HG02981 (cell line): ENCODE data around the gene RNF212B.
"Not testable (repeated sequence)": the region's sequence is repeated elsewhere in the genome, so short reads cannot be mapped to it uniquely, and the experiment has no call there.

Experiments
- ATAC-seq: cut with Tn5 transposase; IDR thresholded peaks from one replicate; pipeline ENCODE4 v1.9.1; 2021; ENCODE audit warnings: mild to moderate bottlenecking, moderate library complexity; ENCODE audit not compliant: unreplicated experiment

Gene RNF212B

GRCh38 chr14:23242076-23242475 lies 4.3 kb downstream of the RNF212B start:
- ATAC-seq, result no peak

DNA sequence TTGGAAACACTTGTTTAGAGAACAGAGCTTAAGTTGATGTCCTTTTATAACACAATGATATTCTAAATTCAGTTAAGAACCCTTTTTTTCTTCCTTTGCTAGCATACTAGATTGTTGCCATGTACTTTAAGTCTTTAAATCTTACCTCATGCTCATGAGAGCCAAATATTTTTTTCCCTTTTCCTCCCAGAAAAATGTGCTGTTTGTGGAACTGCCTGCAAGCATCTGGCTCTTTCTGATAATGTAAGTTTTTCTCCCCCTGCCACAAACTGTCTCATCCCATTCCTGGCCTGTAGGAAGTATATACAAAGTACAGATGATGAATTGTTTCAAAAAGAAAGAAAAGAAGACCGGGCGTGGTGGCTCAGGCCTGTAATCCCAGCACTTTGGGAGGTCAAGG lies 5.3 kb downstream of the RNF212B start:
- no peak for ATAC-seq

GRCh38 chr14:23245282-23245681 lies 7.5 kb downstream of the RNF212B start:
- ATAC-seq, result no peak

GRCh38 chr14:23248601-23249000 lies 10.9 kb downstream of the RNF212B start:
- ATAC-seq, result no peak

- ATAC-seq, result no peak
Measured at GRCh38 chr14:23249824-23250223, 12.1 kb downstream of the RNF212B start.

- no peak for ATAC-seq
Measured at GRCh38 chr14:23252006-23252405, 14.3 kb downstream of the RNF212B start.

GRCh38 chr14:23252420-23253333 lies 14.9 kb downstream of the RNF212B start:
- no peak for ATAC-seq

DNA sequence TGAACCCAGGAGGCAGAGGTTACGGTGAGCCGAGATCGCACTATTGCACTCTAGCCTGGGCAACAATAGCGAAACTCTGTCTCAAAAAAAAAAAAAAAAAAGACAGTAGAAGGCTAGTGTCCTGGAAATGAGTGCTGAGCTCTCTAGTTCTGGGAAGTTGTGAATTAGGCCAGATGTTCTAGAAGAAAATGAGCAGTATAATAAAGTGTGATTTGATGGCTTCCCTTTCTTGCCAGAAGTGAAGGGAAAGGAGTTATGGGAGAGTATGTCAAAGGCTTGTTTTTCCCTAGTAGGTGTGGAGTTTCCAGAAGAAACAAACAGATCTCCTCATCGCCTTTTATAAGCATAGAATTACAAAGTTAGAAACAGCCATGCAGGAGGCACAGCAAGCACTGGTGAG lies 20.5 kb downstream of the RNF212B start:
- ATAC-seq, result no peak

DNA sequence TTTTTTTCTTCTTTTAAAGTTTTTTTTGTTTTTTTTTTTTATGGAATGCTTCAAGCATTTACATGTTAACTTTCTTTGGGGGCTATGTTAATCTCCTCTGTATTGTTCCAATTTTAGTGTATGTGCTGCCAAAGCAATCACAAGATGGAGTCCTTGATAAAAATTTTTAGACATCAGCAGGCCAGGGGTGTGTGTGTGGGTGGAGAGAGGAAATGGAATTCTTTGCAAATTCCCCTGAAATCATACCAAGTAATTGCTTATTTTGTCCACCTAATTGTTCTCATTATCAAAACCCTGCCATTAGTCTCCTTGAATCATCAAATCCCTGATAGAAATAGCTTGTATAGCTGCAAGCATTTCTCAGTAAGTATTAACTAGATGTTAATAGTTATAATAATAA lies 21.7 kb downstream of the RNF212B start:
- ATAC-seq, result no peak

GRCh38 chr14:23260849-23261248 lies 23.1 kb downstream of the RNF212B start:
- not testable (repeated sequence) for ATAC-seq

DNA sequence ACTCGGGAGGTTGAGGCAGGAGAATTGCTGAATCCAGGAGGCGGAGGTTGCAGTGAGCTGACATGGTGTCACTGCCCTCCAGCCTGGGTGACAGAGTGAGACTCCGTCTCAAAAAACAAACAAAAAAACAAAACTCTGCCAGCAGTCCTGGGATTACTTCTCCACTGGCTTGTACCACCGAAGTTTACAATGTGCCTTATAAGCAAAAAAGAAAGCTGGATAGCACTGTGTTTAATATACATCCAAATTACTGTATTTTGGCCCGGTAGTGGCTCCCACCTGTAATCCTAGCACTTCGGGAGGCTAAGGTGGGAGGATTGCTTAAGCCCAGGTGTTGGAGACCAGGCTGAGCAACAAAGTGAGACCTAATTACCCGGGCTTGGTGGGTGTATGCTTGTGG lies 31.5 kb downstream of the RNF212B start:
- ATAC-seq, result no peak

GRCh38 chr14:23275412-23275811 lies 37.7 kb downstream of the RNF212B start:
- no peak for ATAC-seq

GRCh38 chr14:23277189-23277588 lies 39.5 kb downstream of the RNF212B start:
- no peak for ATAC-seq

- not testable (repeated sequence) for ATAC-seq
Measured at GRCh38 chr14:23277928-23278327, 40.2 kb downstream of the RNF212B start.

GRCh38 chr14:23281247-23281646 lies 43.5 kb downstream of the RNF212B start:
- no peak for ATAC-seq

DNA sequence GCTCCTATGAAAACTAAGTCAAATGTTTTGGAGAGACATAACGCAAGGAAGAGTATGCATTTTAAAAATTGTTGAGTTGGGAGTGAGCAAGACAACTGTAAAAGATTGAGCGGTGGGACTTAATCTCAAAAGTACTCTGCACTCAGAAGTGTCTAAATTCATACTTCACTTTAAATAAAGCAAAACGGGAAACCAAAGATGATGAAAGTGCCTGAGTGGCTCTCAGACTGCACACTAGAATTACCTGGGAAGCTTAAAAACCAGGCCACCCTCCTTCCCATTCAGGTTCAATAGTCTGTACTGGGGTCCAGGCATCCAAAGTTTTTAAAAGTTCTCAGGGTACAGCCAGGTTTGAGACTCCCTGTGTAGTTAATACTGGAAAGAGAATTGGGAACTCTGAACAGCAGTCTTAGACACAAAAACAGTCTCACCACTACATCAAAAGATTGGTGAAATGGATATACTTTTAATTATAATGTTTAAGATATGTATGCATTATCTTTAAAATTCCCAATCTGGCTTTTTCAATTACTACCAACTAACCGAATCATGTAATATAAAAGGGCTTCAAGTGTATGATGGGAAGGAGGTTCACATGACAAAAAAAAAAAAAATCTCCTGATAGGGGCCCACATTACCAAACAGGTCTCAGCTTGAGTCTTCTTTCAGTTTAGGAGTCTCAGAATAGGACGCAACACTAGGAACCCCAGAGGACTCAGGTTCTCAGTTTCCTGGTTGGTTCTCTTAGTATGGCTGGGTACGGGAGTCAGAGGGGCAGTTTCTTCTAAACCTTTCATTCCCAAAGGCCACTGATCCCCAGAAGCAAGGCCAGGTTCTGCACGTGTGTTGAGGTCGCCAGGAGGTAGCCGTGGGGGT lies 47.2 kb downstream of the RNF212B start:
- no peak for ATAC-seq

DNA sequence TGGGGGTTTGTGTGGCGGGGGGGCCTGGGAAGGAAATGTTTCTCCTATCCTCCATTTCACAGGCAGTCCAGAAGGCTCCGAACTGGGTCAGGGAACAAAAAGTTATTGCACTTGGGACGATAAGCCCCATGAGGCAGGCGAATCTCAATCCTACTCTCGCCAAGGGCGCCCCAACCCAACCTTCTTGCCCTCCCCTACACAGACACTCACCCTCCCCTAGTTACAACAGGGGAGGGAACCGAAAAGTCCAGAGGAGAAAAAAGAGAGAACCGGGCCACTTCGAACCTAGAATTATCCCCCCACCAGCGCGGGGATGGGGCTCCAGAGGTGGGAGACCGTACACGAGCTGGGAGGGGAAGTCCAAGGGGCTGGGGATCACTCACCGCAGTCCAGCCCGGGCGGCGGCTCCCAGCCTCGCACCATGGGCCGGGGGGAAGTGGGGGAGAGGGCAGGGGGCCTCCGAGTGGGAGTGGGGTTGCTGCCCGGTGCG lies 47.8 kb downstream of the RNF212B start:
- peak; percentile 21 for ATAC-seq

GRCh38 chr14:23286020-23286901 lies 48.5 kb downstream of the RNF212B start, which contains the start of gene HOMEZ:
Gene HOMEZ, minus strand, starts transcription at chr14:23286132. Its CDS starts 180 bp downstream, at chr14:23285952.
- peak; percentile 98 for ATAC-seq

DNA sequence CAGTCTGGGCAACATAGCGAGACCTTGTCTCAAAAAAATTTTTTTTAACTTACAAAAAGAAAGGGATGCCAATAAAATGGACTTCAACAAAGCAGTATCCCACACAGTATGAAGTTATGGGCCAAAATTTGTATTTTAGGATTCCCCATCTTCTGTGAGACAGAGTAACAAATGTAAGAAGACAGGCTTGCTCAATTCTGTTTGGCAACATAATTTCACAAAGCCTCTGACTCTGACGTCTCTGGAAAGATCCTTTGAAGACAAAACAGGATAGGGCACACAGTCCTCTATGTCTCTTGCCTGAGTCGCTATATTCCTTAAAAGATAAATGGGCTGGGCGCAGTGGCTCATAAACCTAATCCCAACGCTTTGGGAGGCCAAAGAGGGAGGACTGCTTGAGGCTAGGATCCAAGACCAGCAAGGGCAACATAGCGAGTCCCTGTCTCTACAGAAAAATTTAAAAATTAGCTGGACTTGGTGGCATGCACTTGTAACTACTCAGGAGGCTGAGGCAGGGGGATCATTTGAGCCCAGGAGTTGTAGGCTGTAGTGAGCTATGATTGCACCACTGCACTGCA lies 49.3 kb downstream of the RNF212B start:
- no peak for ATAC-seq
